C4-2B (cell line): Measurements from ENCODE around the gene AGK.
"Not testable (repeated sequence)": the region's sequence is repeated elsewhere in the genome, so short reads cannot be mapped to it uniquely, and the experiment has no call there.

Experiments used
- H3K27ac ChIP-seq: fragments of 450-650 bp; 2 replicates; pipeline ENCODE4 v1.5.1; 2017
- CTCF ChIP-seq: fragments of 450-650 bp; conservative IDR thresholded peaks from 2 replicates; pipeline ENCODE4 v1.5.1; 2017; ENCODE audit warnings: mild to moderate bottlenecking
- ZFX ChIP-seq: fragments of 450-650 bp; IDR thresholded peaks from 2 replicates; pipeline ENCODE4 v1.6.1; 2017

AGK gene

GRCh38 chr7:141571059-141571458 is 19.8 kb downstream of the AGK start:
- TF ChIP-seq CTCF = no peak
- no peak for TF ChIP-seq ZFX

GRCh38 chr7:141572175-141572574 is 21.0 kb downstream of the AGK start:
- TF ChIP-seq CTCF (no peak), ZFX (no peak)
- H3K27ac ChIP-seq = no peak overlapping the region

More at GRCh38 chr7:141571059-141571458, 19.8 kb downstream of the AGK start:
- no peak overlapping the region for H3K27ac ChIP-seq

DNA sequence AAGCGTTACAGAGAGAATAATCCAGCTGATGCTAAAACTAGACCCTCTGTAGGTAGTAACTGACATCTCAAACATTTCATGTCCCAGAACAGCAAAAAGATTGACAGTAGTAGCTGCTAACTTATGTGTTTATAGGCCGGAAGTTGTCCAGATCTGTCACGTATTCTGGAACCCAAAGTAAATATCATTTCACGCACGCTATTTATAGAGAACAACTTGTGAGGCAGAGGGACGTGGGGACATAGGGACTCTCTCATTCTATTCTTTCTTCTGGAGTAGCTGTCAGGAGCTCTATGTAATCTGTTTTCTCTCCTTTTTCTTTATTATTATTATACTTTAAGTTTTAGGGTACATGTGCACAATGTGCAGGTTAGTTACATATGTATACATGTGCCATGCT is 22.3 kb downstream of the AGK start:
- no peak for TF ChIP-seq CTCF
- no peak for TF ChIP-seq ZFX
- no peak overlapping the region for H3K27ac ChIP-seq

- no peak overlapping the region for H3K27ac ChIP-seq
- no peak for TF ChIP-seq CTCF
- no peak for TF ChIP-seq ZFX
Observed at GRCh38 chr7:141575164-141575563, 24.0 kb downstream of the AGK start.

GRCh38 chr7:141575654-141576448 is 24.6 kb downstream of the AGK start:
- no peak for TF ChIP-seq ZFX
- no peak for TF ChIP-seq CTCF
- H3K27ac ChIP-seq = no peak overlapping the region

GRCh38 chr7:141577043-141577839 is 26.0 kb downstream of the AGK start:
- H3K27ac ChIP-seq = no peak overlapping the region
- TF ChIP-seq ZFX (no peak), CTCF (no peak)

GRCh38 chr7:141579953-141580352 is 28.7 kb downstream of the AGK start:
- H3K27ac ChIP-seq = not testable (repeated sequence)

DNA sequence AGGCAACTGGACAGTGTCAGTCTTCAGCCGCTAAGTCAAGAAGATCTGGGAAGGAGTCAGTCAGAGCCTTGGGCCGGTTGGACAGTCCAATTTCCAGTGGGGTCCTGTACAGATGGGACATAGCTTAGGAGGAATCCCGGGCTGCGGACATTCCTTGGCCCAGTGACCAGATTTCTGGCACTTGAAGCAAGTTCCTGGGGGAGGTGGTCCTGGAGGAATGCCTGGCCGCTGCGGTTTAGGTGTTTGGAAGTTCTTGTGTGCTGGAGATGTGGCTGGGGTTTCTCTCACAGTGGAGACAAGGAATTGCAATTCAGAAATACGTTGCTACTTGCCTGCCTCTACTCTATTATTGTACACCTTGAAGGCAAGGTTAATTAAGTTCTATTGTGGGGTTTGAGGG is 30.9 kb downstream of the AGK start:
- not testable (repeated sequence) for H3K27ac ChIP-seq
